ENCODE measurements around the gene SH3TC1. TPM values are rescaled to one million over a fixed set of nuclear protein-coding genes. Genes with fewer than 3 reads are reported as not detected.

The SH3TC1 gene
- total and polyA plus RNA-seq, 2 of the 8 experiments (the other 6 are each of a cell fraction or from before 2014, with no cell fraction given) = 0.15 TPM; not detected in 1

DNA sequence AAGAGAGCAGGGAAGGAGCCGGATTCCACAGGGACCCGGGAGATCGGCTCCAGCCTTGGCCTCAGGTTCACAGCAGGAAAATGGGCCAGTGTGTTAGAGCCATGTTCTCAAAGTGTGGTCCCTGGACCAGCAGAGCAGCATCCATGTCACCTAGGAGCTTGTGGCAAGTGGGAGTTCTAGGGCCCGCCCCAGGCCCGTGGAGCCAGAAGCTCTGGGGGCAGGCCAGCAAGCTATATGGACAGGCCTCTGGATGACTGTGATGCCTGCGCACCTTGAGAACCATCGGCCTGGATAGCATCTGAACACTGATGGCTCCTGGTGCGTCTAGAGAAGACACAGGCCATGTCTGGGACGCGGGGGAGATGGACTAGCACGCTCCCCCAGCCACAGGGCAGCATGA is 33.7 kb downstream of the SH3TC1 start:
- Histone ChIP-seq H3K4me3 (ENCODE audit: extremely low read depth in 1 of 4, insufficient read depth in 2 of 4, low read depth in 3 of 4, low read length in 4 of 4) (no peak overlapping the region), H3K56ac (replicated peaks; ENCODE audit: insufficient read length, low read depth, low read length) (no peak overlapping the region), H3K14ac (ENCODE audit: insufficient read length) (no peak overlapping the region), H3K9me3 (ENCODE audit: insufficient read depth in 2 of 2, low read depth in 1 of 2, low read length in 1 of 2) (no peaks in the 10 kb centered on the region; a peak in 1 of 4 replicates), H3K36me3 (ENCODE audit: control insufficient read depth in 2 of 4, insufficient read depth in 4 of 4, low read length in 3 of 4) (no peaks in the 10 kb centered on the region), H3K4me2 (ENCODE audit: insufficient read depth in 1 of 2, low read depth in 2 of 2, low read length in 2 of 2) (no peak overlapping the region), H2BK5ac (ENCODE audit: low read depth, low read length) (no peak overlapping the region), H2BK15ac (ENCODE audit: low read length) (no peak overlapping the region), H2BK12ac (ENCODE audit: low read depth, low read length) (no peak overlapping the region), H3K27ac (ENCODE audit: low read depth, low read length) (no peak overlapping the region), H3K79me2 (ENCODE audit: control insufficient read depth in 1 of 2, insufficient read depth in 2 of 2, low read length in 2 of 2) (no peaks in the 10 kb centered on the region), H2BK120ac (replicated peaks; ENCODE audit: low read depth, low read length) (no peak overlapping the region), H3K23me2 (ENCODE audit: low read depth, low read length) (peaks cover 10% of the 10 kb centered on the region; the same call in 1 of the 2 replicates), H4K91ac (replicated peaks; ENCODE audit: insufficient read length, low read length) (no peak overlapping the region), H3K79me1 (ENCODE audit: low read depth, low read length) (no peaks in the 10 kb centered on the region), H2AFZ (ENCODE audit: low read length) (no peak overlapping the region), H2AK5ac (ENCODE audit: low read depth, low read length) (no peak overlapping the region), H4K8ac (ENCODE audit: extremely low read depth, insufficient read depth, low read length) (no peak overlapping the region), H3K4ac (replicated peaks; ENCODE audit: insufficient read length, low read depth, low read length) (no peak overlapping the region), H3K23ac (ENCODE audit: insufficient read length) (no peak overlapping the region), H4K5ac (ENCODE audit: insufficient read length, low read depth, low read length) (no peak overlapping the region), H3K9ac (replicated peaks in 1 of 4; ENCODE audit: extremely low read depth in 1 of 4, low read depth in 3 of 4, low read length in 3 of 4) (no peak overlapping the region; a peak in 1 of 7 replicates), H2BK20ac (ENCODE audit: low read length) (no peak overlapping the region), H3K27me3 (replicated peaks in 1 of 4; ENCODE audit: control insufficient read depth in 3 of 4, extremely low read depth in 1 of 4, insufficient read depth in 3 of 4, low read length in 3 of 4) (no peaks in the 10 kb centered on the region), H3K18ac (ENCODE audit: extremely low read depth, low read length) (no peak overlapping the region), H3K4me1 (replicated peaks in 1 of 4; ENCODE audit: control insufficient read depth in 3 of 4, insufficient read depth in 4 of 4, low read length in 3 of 4) (peaks cover 0 to 2% (median under 1%) of the 10 kb centered on the region in 4 experiments; a peak in 2 of 7 replicates), H4K20me1 (replicated peaks in 1 of 2; ENCODE audit: control insufficient read depth in 1 of 2, insufficient read depth in 2 of 2, low read length in 2 of 2) (peaks cover 0 to 7% of the 10 kb centered on the region in 2 experiments)
- CTCF ChIA-PET (ENCODE audit: partially characterized antibody) = interaction anchor here (1.1 to 2.2 kb wide), 3 partner anchors 20 to 178 kb away, joined by 3 to 12 read pairs (median 3); no protein-coding TSS in a partner anchor
- POLR2A ChIA-PET (ENCODE audit: partially characterized antibody) = no interaction called here
- FAIRE-seq (no peak), DNase-seq (ENCODE audit: low read depth in 1 of 2, low spot score in 2 of 2) (no peak)
- WGBS, 2 experiments (ENCODE audit: extremely low coverage in 1 of 2, insufficient coverage in 1 of 2, insufficient read length in 1 of 2, insufficient replicate concordance in 2 of 2, low coverage in 1 of 2, low lambda C conversion rate in 2 of 2, missing lambda C conversion rate in 1 of 2) = 88% methylated on average over 11 of the region's 11 CpGs; no CpG with 5 or more reads in 1 of the 2 experiments
- no peak for TF ChIP-seq TAF1 (IDR thresholded peaks at IDR 0.05; ENCODE audit: low read depth, low read length)
- no peak for TF ChIP-seq ZNF274 (IDR thresholded peaks at IDR 0.05; ENCODE audit: borderline replicate concordance, extremely low read depth, low read length)
- TF ChIP-seq GABPA (IDR thresholded peaks at IDR 0.05; ENCODE audit: borderline replicate concordance, insufficient read depth, low read length) = no peak
- no peak for TF ChIP-seq SRF (IDR thresholded peaks at IDR 0.05; ENCODE audit: low read depth, low read length)
- no peak for TF ChIP-seq HDAC6 (IDR thresholded peaks at IDR 0.05; ENCODE audit: low read depth, low read length)
- TF ChIP-seq SP1 (IDR thresholded peaks at IDR 0.05; ENCODE audit: low read depth, low read length) = no peak
- TF ChIP-seq EZH2 (IDR thresholded peaks at IDR 0.05; ENCODE audit: low read depth, low read length, severe bottlenecking) = no peak
- TF ChIP-seq, protein P1, sequence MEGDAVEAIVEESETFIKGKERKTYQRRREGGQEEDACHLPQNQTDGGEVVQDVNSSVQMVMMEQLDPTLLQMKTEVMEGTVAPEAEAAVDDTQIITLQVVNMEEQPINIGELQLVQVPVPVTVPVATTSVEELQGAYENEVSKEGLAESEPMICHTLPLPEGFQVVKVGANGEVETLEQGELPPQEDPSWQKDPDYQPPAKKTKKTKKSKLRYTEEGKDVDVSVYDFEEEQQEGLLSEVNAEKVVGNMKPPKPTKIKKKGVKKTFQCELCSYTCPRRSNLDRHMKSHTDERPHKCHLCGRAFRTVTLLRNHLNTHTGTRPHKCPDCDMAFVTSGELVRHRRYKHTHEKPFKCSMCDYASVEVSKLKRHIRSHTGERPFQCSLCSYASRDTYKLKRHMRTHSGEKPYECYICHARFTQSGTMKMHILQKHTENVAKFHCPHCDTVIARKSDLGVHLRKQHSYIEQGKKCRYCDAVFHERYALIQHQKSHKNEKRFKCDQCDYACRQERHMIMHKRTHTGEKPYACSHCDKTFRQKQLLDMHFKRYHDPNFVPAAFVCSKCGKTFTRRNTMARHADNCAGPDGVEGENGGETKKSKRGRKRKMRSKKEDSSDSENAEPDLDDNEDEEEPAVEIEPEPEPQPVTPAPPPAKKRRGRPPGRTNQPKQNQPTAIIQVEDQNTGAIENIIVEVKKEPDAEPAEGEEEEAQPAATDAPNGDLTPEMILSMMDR (IDR thresholded peaks at IDR 0.05; ENCODE audit: control extremely low read depth in 1 of 3, insufficient read depth in 1 of 3, low read depth in 1 of 3, low read length in 3 of 3) = no peak
- no peak for TF ChIP-seq EP300 (IDR thresholded peaks at IDR 0.05; ENCODE audit: borderline replicate concordance in 1 of 2, low read depth in 2 of 2, low read length in 2 of 2)
- TF ChIP-seq SP4 (IDR thresholded peaks at IDR 0.05; ENCODE audit: low read length) = no peak
- TF ChIP-seq SIX5 (IDR thresholded peaks at IDR 0.05; ENCODE audit: low read depth, low read length) = no peak
- no peak for TF ChIP-seq TEAD4 (IDR thresholded peaks at IDR 0.05; ENCODE audit: low read depth, low read length)
